GM12891 (cell line): ENCODE data around the gene SYNDIG1L.

Source experiments
- DNase-seq: peaks from one replicate; pipeline ENCODE4 v3.0.0; 2011; ENCODE audit warnings: low spot score; ENCODE audit not compliant: insufficient read length
- FAIRE-seq: peaks from 2 replicates; lab custom pipeline; 2011; peaks lifted over from hg19 to GRCh38; lab: Jason Lieb, UNC
- PAX5 ChIP-seq: IDR thresholded peaks from 2 replicates; pipeline ENCODE4 v1.6.1; 2011; ENCODE audit warnings: low read length, moderate library complexity, mild to moderate bottlenecking; ENCODE audit not compliant: insufficient read depth, severe bottlenecking
- POLR2A ChIP-seq: IDR thresholded peaks from 2 replicates; pipeline ENCODE4 v1.6.1; 2011; ENCODE audit warnings: low read depth, low read length, control low read depth
- POLR2AphosphoS5 ChIP-seq: IDR thresholded peaks from 2 replicates; pipeline ENCODE4 v1.6.1; 2011; ENCODE audit warnings: low read depth, low read length, control low read depth
- POU2F2 ChIP-seq: IDR thresholded peaks from 2 replicates; pipeline ENCODE4 v1.6.1; 2011; ENCODE audit warnings: low read depth, mild to moderate bottlenecking, control low read depth, low read length, moderate library complexity
- SPI1 ChIP-seq: IDR thresholded peaks from 2 replicates; pipeline ENCODE4 v1.6.1; 2011; ENCODE audit warnings: low read depth, low read length, control low read depth
- TAF1 ChIP-seq: IDR thresholded peaks from 2 replicates; pipeline ENCODE4 v1.6.1; 2011; ENCODE audit warnings: low read depth, low read length, control low read depth

The SYNDIG1L gene

GRCh38 chr14:74417611-74418010 is 8.4 kb downstream of the SYNDIG1L start:
- FAIRE-seq = no peak
- TF ChIP-seq POU2F2 (no peak), POLR2A (no peak), TAF1 (no peak), PAX5 (no peak), SPI1 (no peak), POLR2AphosphoS5 (no peak)
- no peak for DNase-seq

GRCh38 chr14:74417201-74417600 is 8.8 kb downstream of the SYNDIG1L start:
- DNase-seq (no peak), FAIRE-seq (no peak)
- TF ChIP-seq PAX5 = no peak
- no peak for TF ChIP-seq POLR2A
- TF ChIP-seq POU2F2 = no peak
- no peak for TF ChIP-seq POLR2AphosphoS5
- TF ChIP-seq TAF1 = no peak
- TF ChIP-seq SPI1 = no peak

- TF ChIP-seq TAF1 (no peak), SPI1 (no peak), POLR2A (no peak), PAX5 (no peak), POU2F2 (no peak), POLR2AphosphoS5 (no peak)
- DNase-seq (no peak), FAIRE-seq (no peak)
Observed at GRCh38 chr14:74415115-74415437, 10.9 kb downstream of the SYNDIG1L start.

DNA sequence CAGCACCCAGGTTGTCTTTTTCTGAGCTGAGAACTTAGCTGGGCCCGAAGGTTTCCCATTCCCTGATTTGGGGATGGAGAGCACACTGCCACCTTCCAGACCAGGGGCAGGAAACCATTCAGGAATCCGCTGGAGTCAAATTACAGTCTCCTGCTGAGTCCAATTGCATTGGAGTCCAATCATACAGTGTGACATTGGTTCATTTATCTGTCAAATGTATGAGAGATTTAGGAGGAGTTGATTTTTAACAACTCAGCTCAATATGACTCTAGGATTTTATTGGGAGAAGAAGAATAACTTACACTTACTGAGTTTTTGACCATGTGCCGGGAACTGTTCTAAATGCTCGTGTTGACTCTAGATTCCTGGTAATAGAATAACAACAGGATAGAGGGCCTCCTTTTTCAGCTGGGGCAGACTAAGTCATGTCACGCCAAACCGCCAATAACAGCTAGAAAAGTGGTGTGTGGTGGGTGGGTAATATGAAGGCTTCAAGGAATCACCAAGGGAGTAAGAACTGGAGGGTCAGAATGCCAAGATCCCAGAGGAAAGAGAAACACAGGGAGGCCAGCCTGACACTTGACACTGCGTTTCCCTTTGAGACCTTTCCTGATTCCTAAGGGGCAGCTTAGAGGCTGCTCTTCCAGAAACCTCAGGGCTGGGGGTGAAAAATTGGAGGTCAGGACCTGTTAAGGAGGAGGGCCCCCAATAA is 11.5 kb downstream of the SYNDIG1L start:
- DNase-seq (no peak), FAIRE-seq (no peak)
- TF ChIP-seq POLR2A (no peak), POLR2AphosphoS5 (no peak), PAX5 (no peak), POU2F2 (no peak)

GRCh38 chr14:74413627-74414026 is 12.4 kb downstream of the SYNDIG1L start:
- TF ChIP-seq POLR2A (no peak), POLR2AphosphoS5 (no peak), SPI1 (no peak)
- FAIRE-seq = no peak
- DNase-seq = no peak

DNA sequence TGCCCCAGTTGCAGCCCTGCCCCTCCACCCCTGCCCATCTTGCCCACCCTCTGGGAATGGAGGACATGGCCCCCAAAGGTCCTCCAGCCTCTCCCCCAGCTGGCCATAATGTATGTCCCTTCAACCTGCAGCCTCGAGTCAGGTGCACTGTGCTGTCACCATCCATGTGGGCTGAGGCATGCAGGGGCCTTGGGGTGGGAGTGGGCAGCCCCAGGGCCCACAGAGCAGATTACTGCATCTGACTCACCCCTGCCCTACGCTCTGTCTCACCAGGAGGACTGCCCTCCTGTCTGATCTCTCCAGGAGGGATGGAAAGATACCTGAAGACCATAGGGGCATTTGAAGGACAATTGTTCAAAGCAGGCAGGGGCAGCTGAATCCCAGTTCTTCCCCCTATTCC is 13.3 kb downstream of the SYNDIG1L start:
- TF ChIP-seq TAF1 (no peak), POU2F2 (no peak), POLR2A (no peak), SPI1 (no peak)
- no peak for DNase-seq
- no peak for FAIRE-seq

GRCh38 chr14:74411671-74412070 is 14.3 kb downstream of the SYNDIG1L start:
- DNase-seq (no peak), FAIRE-seq (no peak)
- TF ChIP-seq TAF1 = no peak
- TF ChIP-seq POU2F2 = no peak
- no peak for TF ChIP-seq SPI1
- no peak for TF ChIP-seq POLR2A
- TF ChIP-seq PAX5 = no peak
- no peak for TF ChIP-seq POLR2AphosphoS5

- TF ChIP-seq SPI1 (no peak), POLR2AphosphoS5 (no peak), POU2F2 (no peak), PAX5 (no peak), TAF1 (no peak), POLR2A (no peak)
- DNase-seq = no peak
- FAIRE-seq = no peak
Observed at GRCh38 chr14:74409441-74409840, 16.6 kb downstream of the SYNDIG1L start.

DNA sequence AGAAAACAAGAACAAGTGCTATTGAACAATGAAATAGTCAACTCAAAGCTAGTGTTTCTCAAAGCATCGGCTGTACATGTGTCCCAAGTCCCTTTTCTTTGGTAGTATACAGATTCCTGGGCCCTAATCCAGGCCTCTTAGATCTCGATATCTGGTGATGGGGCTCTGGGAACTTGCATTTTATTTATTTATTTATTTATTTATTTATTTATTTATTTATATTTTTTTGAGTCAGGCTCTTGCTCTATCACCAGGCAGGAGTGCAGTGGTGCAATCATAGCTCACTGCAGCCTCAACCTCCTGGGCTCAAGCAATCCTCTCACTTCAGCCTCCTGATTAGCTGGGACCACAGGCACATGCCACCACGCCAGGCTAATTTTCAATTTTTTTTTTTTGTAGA is 17.1 kb downstream of the SYNDIG1L start:
- FAIRE-seq = no peak
- no peak for DNase-seq
- TF ChIP-seq POLR2A (no peak), PAX5 (no peak)

- TF ChIP-seq PAX5 = no peak
- no peak for TF ChIP-seq POLR2AphosphoS5
- TF ChIP-seq TAF1 = no peak
- no peak for TF ChIP-seq SPI1
- TF ChIP-seq POU2F2 = no peak
- no peak for TF ChIP-seq POLR2A
- DNase-seq (no peak), FAIRE-seq (no peak)
Observed at GRCh38 chr14:74407801-74408154, 18.2 kb downstream of the SYNDIG1L start.
